Skin of body (tissue), 2 donors: Measurements from ENCODE around the gene RTF1. TPM values are rescaled to one million over a fixed set of nuclear protein-coding genes. Genes with fewer than 3 reads are reported as not detected.

Experiments
- DNase-seq: peaks from one replicate; lab custom pipeline; 2025; lab: John Stamatoyannopoulos, UW
- total RNA-seq: library from RNA; depleted of rRNA; stranded (reverse); fragments of >200 nt; gene quantifications from one replicate; pipeline ENCODE4 v1.2.3, GENCODE V29; 2014

RTF1 gene
- total RNA-seq, 1 donor from 2014 or later = 21.5 TPM

DNA sequence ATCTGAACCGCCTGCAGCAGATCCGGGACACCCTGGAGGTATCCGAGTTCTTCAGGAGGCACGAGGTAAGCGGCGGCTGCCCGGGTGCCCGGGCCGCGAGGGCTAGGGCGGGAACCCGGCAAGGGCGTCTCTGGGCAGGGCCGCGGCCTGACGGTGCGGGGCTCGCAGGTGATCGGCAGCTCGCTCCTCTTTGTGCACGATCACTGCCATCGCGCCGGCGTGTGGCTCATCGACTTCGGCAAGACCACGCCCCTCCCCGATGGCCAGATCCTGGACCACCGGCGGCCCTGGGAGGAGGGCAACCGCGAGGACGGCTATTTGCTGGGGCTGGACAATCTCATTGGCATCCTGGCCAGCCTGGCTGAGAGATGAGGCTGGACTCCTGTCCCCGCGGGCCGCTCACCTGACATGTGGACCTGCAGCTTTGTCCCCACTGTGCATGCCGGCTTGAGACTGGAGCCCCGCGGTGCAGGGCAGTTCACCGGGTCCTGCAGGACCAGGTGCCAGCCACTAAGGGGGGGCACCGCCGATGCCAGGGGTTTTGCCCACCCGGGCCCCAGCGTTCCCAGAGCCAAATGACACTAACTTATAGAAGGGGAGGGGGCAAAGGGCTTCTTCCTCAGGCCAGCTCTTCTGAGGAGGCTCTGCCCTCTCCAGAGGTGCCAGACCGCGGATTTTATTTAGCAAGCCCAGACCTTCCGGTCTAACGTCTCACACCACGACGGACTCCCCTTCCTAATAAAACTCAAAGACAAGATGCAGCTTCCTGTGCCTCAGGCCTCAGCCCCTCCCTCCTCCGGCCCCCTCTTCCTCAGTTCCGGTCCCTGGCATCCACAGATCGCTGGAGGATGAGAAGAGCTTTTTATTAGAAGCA is 86.1 kb downstream of the RTF1 start:
- DNase-seq = no peak

DNA sequence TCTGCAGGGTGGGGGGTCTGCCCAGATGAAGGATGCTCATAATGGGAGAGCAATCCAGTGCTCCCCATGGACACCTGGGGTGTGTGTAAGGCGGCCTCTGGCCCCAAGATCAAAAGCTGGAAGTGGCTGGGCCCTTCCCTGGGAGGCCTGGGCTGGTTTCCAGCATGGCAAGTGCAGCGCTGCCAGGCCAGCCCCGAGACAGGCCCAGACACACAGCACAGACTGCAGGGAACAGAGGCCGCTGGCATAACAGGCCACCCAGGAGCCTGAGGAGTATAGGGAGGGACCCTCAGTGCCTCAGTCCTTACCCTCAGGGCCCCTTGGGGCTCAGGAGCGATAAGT is 86.7 kb downstream of the RTF1 start:
- DNase-seq = no peak

DNA sequence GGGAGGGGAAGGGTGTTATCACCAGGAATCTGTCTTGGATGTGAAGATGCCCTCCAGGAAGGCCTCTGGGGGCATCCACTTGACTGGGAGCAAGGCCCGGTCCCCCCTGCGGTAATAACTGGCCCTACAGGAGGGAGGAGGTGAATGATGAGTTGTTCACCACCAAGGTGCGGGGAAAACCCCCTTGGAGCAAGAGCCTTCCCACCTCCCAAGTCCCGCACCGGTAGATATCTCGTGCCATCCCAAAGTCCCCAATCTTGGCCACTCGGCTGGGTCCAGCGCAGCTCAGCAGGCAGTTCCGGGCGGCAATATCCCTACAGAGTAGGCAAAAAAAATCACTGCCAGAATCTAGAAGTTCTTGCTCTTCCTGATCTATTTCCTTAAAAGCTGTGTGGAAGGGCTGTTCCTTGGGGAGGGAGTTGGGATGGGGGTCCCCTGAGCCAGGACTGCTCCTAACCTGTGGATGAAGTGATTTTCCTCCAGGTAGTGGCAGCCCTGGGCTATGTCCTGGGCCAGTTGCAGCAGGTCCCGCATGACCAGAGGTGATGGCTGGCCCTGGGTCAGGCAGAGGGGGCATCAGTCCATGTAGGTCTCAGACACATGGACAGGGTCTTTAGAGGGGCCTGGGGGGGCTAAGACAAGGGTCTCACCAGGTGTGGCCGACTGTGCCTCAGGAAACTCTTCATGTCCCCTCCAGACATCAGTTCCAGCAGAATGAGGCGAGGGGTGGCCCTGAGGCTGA is 88.0 kb downstream of the RTF1 start:
- no peak for DNase-seq

DNA sequence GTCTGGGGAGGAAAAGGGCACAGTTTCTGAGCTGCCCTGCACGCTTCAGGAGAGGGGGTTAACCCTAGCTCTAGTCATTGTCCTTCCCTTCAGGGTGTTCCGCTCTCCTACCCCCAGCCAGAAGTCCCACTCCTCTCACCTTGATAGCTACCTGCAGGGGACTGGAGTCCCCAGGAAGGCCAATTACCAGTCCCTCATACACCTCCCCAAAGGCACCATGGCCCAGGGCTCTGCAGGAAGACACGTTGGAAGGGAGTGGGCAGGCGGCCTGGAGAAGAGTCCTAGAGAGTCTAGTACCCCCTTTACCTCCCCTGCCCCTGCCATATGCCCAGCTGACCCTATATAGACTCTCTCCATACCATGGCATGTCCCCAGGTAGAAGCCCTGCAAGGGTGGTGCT is 88.9 kb downstream of the RTF1 start:
- DNase-seq = no peak

DNA sequence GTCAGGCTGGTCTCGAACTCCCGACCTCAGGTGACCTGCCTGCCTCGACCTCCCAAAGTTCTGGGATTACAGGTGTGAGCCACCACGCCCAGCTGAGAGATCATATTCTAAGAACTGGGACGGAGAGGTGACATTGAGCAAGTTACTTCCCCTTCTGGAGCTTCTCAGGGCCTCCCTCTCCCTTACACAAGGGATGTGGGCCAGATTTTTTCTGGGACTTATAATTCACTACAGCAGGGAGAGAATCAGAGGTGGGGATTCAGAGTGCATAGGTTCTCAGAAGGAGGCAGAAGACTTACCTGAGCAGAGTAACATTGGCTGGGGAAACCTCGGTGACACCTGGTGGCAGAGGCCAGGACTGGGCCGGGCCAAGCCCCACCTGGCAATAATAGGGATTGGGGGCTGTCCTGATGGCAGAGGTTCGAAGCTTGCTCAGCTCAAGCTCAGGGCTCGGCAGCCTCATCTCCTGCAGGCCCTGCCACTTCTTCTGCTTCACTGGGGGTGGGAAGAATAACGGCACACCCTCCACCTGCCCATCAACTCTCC is 90.0 kb downstream of the RTF1 start:
- no peak for DNase-seq

DNA sequence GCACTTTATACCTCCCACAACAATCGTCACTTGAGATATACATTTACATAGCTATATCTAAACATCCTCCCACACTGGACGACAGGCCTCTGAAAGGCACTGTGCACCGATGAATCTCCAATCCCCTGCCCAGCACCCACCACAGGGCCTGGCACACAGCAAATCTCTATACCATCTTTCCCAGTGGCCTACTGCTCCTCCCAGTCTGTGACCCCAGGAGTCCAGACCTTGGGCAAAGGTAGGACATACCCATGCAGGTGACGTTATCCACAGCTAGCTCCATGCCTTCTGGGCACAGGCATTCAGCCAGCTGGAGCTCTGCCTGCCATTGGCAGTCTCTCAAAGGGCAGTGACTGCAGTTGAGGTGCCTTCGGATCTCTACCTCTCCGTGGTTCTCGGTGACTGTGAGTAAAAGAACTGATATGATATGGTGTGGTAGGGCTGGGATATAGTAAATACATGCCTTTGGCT is 91.0 kb downstream of the RTF1 start:
- no peak for DNase-seq

DNA sequence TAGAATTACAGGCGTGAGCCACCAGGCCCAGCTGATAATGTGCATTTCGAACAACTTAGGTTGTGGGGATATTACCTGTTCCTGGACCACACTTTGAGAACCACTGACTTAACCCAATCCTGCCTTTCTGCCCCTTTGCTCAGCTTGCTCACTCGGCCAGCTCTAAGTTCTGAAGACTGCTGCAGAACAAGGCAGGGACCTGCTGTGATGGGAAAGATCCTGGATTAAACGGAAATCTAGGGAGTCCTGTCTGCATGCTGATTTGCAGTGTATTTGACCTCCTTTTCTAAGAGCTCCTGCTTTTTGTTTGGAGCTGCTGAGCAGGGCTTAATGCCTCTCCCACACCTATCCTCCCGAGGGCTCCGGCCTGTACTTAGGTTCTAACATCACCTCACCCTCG is 93.8 kb downstream of the RTF1 start:
- DNase-seq = no peak

DNA sequence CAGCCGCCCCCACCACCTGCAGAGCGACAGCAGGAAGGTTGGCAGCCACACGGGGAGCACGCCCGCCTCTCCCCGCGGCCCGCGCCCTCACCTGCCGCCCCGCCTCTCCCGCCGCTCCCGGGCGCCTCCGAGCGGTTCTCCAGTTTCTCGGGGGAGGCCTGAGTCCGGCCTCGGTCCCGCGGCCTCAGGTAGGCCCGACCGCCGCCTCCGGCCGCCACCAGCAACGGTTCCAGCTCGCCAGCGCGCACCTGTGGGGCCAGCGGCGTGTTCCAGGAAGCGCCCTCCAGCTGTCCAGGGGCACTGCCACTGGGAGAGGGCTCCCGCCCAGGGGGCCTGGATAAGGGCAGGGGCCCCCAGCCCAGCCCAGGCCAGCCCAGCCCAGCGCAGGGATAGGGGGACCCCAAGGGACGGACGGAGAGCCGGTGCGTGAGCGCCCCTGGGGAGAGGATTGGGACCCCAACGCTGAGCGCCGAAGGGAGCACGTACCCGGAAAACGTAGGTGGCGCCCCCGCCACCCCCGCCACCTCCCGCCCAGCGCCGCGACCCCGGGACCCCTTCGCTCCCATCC is 94.5 kb downstream of the RTF1 start:
- DNase-seq = no peak

DNA sequence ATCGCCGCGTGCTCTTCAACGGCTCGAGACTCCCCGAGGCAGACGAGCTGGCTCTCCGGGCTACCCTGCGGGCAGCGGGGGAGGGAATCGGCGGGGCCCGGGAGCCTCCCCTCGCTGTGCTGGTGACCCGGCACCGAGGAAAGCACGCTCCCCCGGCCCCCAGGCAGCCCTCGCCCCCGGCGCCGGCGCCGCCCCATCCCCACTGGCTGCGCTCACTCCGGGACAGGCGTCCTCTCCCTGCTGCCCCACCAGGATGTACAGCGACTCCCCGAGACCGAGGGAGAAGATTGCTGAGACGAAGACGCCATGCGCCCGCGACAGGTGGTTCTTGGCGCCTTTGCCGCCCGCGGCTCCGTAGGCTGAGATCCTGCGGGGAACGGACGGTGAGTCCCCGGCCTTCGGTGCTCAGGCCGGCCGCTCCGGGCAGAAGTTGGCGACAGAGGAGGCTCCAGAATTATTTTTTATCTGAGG is 95.0 kb downstream of the RTF1 start:
- no peak for DNase-seq

DNA sequence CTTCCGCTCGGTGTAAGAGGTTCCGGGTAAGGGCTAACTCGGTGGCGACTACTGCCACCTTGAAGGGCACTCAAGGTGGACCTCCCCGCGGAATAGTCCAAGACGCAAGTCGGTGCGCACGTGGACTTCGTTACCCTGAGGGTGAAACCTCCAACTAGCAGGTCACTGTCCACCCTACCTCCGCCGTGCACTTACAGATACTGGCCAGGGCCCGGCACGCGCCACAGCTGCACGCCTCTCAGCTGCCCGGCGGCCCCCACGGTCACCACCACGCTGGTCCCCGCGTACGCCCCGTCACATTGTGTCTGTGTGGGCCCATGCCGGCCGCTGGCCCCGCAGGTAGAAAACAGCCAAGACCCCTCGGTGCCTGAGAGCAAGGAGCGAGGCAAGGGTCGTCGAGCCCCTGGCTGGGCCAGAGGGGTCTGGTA is 95.6 kb downstream of the RTF1 start:
- no peak for DNase-seq

DNA sequence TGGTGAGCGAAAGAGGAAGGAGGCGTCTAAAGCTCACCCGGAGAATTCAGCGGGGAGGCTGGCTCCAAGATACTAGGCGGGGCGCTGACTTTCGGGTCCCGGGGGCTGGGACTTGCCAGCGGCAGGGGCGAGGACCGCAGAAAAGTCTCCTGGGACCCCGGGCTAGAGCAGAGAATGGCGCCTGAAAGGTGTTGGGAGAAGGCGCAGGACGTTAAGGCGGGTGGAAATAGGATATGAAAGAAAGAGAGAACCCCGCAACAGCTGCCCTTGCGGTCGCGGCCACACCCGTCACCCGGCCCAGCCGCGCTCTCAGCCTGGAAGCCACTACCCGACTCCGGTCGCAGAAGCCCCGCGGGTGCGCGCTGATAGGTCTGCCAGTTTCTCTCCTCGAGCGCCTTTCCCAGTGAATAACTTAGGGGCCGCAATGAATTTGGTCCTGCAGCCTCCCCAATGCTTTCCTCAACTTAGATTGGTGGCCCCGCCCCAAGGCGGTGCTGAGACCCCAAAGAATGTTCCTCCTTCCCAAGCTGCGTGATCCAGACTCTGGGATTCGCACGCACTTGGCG is 96.1 kb downstream of the RTF1 start:
- no peak for DNase-seq

DNA sequence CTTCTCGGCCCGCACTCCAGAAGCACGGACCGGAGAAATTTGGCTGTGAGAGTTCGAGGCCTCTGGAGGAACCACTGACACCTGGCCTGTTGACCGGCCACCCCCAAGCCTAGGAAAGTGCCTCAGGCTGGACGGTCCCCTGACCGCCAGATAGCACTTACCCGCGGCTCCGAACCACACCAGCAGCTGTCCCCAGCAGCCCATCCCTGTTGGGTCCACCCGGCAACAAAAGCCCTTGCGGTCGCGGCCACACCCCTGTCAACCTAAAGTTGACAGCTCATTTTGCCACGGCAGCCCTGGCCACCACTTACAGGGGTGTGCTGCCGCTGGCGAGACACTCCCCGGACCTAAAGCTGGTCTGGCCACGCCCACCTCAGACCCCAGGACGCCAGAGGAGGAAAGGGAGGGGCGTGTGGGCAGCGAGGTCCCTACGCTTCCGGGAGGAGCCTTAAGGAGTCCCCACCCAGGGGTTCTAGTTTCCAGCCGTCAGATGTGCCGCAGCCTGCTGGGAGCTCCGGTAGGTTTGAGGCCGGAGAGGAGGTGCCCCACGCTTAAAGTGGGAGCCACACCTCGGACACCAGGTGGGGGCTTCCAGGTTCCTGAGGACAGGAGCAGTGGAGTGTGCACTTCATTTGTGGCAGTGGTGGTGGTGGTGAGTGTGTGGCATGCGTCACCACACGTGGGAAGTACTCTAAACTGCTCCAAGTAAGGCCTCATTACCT is 96.8 kb downstream of the RTF1 start, which contains the start of gene LTK:
Gene LTK (minus strand): TSS at position 322 of the 722 bp plus-strand sequence. CDS start 118 bp downstream, at position 204.
- no peak for DNase-seq

DNA sequence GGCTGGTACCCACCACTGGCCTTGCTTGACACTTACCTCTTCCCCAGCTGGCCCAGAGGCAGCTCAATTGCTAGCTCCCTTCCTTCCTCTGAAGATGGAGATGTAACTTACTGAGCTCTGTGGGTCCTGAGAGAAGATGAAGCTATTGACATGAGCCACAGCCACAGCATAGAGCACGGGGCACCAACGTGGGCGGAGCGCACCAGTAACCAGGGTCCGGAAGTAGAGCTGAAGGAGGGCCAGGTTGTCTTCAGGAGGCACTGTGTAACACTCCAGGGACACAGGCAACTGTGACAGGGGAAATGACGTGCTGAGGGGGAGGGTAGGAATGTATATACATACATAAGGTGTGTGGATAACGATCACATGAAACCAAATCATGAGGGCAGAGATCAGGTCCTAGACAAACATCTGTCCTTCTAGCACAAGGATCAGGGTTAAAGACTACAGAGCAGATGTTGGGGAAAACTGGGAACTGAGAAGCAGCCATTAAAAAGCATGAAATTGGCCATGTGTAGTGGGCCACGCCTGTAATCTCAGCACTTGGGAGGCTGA is 101.1 kb downstream of the RTF1 start:
- DNase-seq = no peak

DNA sequence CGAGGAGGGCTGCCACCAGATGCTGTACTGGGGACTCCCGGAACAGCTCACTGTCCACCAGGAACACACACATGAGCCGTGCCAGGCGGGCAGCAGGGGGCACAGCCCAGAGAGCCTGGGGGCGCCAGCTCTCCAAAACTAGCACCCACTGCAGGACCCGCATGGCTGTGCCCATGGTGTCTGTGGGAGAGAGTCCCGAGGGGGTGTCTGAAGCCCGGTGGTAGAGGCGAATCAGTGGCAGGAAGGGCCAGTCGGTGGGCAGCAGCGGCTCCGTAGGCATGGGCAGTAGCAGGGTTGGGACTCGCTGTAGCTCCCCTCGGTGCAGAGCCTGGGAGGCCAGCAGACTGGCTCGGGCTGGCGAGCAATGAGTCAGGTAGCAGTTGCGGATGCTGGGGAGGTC is 103.7 kb downstream of the RTF1 start:
- DNase-seq = no peak

DNA sequence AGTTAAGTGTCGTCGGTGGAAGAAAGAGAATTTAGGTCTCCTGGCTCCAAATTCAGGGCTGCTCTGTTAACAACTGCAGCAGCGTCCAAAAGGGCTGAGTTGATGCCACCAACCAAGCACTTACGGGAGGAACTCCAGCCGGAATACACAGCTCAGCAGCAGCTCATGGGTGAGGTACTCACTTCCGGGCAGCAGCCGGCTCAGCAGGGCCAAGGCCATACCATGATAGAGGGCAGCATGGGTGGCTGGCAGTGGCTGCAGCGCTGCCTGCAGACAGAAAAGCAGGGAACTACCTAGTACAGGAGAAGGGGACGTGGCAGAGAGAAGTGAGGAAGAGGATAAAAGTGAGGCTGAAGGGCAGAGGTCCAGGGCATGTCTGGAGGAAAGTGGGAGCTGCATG is 104.7 kb downstream of the RTF1 start:
- no peak for DNase-seq

DNA sequence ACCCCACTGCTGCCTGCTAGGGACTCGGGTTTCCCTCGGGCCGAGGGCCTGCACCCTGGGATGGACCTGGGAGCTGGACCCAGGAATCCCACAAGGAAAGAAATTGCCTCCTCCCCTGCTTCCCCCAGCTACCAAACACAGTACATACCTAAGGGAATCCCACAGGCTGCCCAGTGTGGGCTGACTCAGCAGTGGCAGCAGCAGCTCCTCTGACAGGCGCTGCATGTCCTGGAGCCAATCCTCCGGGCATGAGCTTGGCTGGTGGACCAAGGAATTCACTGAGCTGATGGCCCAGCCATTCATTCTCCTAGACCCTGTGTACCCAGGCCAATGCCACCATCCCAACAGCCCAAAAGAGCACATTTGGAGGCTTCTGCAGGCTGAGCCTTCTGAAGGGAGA is 106.2 kb downstream of the RTF1 start:
- DNase-seq = no peak

DNA sequence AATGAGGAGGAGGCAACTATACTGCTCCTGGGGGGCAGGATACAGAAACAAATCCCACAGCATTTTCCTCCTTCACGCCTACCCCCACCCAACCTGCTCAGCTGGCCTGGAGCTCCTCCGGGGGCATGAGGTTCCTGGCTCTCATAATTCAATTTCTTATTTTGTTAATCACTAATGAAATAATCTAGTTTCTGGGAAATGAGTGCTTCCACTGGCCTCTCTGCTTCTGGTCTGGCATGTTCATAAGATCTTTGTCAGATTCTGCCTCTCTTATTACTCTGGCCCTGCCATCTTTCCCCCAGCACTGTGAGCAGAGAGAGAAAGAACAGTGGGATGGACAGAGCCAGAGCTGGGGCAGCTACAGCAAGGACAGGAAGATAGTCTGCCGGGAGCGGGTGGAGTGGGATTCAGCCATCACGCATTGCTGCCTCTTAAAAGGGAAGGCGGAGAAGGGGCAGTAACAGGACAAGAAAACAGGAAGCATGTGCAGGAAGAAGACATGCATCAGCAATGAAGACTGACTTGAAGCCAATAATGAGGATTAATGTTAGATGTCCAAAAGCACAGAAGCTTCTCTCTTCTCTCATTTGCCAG is 113.6 kb downstream of the RTF1 start:
- DNase-seq = no peak
